Measurements from ENCODE around the gene INSYN1.
"Not testable (repeated sequence)": the region's sequence is repeated elsewhere in the genome, so short reads cannot be mapped to it uniquely, and the experiment has no call there.

DNA sequence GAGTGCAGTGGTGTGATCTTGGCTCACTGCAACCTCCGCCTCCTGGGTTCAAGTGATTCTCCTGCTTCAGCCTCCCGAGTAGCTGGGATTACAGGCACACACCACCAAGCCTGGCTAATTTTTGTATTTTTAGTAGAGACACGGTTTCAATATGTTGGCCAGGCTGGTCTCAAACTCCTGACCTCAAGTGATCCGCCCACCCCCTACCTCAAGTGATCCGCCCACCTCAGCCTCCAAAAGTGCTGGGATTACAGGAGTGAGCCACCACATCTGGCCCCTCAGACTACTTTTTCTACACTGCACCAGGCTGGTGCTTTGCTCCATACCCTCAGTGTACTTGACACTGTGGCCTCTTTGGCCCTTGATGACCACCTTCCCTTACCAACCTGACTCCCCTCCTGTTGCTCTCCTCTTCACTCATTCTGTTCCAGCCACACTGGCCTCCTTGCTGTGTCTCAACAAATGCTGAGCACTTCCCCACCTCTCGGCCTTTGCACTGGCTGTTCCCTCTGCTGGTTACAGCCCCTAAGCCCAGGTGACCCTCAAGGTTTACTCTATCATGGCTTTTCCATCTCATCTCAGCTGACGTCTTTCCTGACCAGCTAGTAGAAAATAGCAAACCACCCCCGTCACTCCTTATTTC lies 39.9 kb upstream of the INSYN1 start:
- TF ChIP-seq, protein P1, sequence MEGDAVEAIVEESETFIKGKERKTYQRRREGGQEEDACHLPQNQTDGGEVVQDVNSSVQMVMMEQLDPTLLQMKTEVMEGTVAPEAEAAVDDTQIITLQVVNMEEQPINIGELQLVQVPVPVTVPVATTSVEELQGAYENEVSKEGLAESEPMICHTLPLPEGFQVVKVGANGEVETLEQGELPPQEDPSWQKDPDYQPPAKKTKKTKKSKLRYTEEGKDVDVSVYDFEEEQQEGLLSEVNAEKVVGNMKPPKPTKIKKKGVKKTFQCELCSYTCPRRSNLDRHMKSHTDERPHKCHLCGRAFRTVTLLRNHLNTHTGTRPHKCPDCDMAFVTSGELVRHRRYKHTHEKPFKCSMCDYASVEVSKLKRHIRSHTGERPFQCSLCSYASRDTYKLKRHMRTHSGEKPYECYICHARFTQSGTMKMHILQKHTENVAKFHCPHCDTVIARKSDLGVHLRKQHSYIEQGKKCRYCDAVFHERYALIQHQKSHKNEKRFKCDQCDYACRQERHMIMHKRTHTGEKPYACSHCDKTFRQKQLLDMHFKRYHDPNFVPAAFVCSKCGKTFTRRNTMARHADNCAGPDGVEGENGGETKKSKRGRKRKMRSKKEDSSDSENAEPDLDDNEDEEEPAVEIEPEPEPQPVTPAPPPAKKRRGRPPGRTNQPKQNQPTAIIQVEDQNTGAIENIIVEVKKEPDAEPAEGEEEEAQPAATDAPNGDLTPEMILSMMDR (IDR thresholded peaks at IDR 0.05; ENCODE audit: poor library complexity, severe bottlenecking) = not testable (repeated sequence)
- TF ChIP-seq EP300 (conservative IDR thresholded peaks at IDR 0.05; ENCODE audit: poor library complexity, severe bottlenecking); EZH2 (IDR thresholded peaks at IDR 0.05; ENCODE audit: borderline replicate concordance, insufficient read depth, low read length, poor library complexity, severe bottlenecking); POLR2AphosphoS5 (IDR thresholded peaks at IDR 0.05); TAF1 (IDR thresholded peaks at IDR 0.05; ENCODE audit: low read depth); SMC3 (conservative IDR thresholded peaks at IDR 0.05; ENCODE audit: poor library complexity); RAD21 (conservative IDR thresholded peaks at IDR 0.05); MXI1 (conservative IDR thresholded peaks at IDR 0.05; ENCODE audit: poor library complexity, severe bottlenecking): not testable (repeated sequence)
- TF ChIP-seq, protein P2, sequence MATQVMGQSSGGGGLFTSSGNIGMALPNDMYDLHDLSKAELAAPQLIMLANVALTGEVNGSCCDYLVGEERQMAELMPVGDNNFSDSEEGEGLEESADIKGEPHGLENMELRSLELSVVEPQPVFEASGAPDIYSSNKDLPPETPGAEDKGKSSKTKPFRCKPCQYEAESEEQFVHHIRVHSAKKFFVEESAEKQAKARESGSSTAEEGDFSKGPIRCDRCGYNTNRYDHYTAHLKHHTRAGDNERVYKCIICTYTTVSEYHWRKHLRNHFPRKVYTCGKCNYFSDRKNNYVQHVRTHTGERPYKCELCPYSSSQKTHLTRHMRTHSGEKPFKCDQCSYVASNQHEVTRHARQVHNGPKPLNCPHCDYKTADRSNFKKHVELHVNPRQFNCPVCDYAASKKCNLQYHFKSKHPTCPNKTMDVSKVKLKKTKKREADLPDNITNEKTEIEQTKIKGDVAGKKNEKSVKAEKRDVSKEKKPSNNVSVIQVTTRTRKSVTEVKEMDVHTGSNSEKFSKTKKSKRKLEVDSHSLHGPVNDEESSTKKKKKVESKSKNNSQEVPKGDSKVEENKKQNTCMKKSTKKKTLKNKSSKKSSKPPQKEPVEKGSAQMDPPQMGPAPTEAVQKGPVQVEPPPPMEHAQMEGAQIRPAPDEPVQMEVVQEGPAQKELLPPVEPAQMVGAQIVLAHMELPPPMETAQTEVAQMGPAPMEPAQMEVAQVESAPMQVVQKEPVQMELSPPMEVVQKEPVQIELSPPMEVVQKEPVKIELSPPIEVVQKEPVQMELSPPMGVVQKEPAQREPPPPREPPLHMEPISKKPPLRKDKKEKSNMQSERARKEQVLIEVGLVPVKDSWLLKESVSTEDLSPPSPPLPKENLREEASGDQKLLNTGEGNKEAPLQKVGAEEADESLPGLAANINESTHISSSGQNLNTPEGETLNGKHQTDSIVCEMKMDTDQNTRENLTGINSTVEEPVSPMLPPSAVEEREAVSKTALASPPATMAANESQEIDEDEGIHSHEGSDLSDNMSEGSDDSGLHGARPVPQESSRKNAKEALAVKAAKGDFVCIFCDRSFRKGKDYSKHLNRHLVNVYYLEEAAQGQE (IDR thresholded peaks at IDR 0.05; ENCODE audit: borderline replicate concordance) = not testable (repeated sequence)

All from neural cell (in vitro differentiated cells).